ENCODE results near the gene ADGRV1.
A peak's percentile ranks its signal among the peaks of the same experiment; 100 is the strongest.
"Not testable (repeated sequence)": the region's sequence is repeated elsewhere in the genome, so short reads cannot be mapped to it uniquely, and the experiment has no call there.

ADGRV1 gene

GRCh38 chr5:90747175-90747574, 188.6 kb downstream of the ADGRV1 start:
- DNase-seq (ENCODE audit: low read depth) = peak; percentile 25

GRCh38 chr5:90747693-90748092, 189.1 kb downstream of the ADGRV1 start:
- no peak for DNase-seq (ENCODE audit: low read depth)

GRCh38 chr5:90759119-90759518, 200.5 kb downstream of the ADGRV1 start:
- no peak for DNase-seq (ENCODE audit: low read depth)

- no peak for DNase-seq (ENCODE audit: low read depth)
Measured at GRCh38 chr5:90767710-90768109, 209.1 kb downstream of the ADGRV1 start.

- DNase-seq (ENCODE audit: low read depth) = not testable (repeated sequence)
Measured at GRCh38 chr5:90770006-90770541, 211.5 kb downstream of the ADGRV1 start.

- no peak for DNase-seq (ENCODE audit: low read depth)
Measured at GRCh38 chr5:90777959-90778358, 219.4 kb downstream of the ADGRV1 start.

- peak; percentile 58 for DNase-seq (ENCODE audit: low read depth)
Measured at GRCh38 chr5:90783460-90784333, 225.1 kb downstream of the ADGRV1 start.

- DNase-seq (ENCODE audit: low read depth) = no peak
Measured at GRCh38 chr5:90786756-90787155, 228.2 kb downstream of the ADGRV1 start.

GRCh38 chr5:90792725-90793124, 234.1 kb downstream of the ADGRV1 start:
- peak; percentile 15 for DNase-seq (ENCODE audit: low read depth)

- DNase-seq (ENCODE audit: low read depth) = peak; percentile 10
Measured at GRCh38 chr5:90793183-90793582, 234.6 kb downstream of the ADGRV1 start.

- DNase-seq (ENCODE audit: low read depth) = not testable (repeated sequence)
Measured at GRCh38 chr5:90796919-90797318, 238.3 kb downstream of the ADGRV1 start.

- DNase-seq (ENCODE audit: low read depth) = not testable (repeated sequence)
Measured at GRCh38 chr5:90800082-90800481, 241.5 kb downstream of the ADGRV1 start.

- not testable (repeated sequence) for DNase-seq (ENCODE audit: low read depth)
Measured at GRCh38 chr5:90800515-90800914, 241.9 kb downstream of the ADGRV1 start.

GRCh38 chr5:90802474-90803317, 244.1 kb downstream of the ADGRV1 start:
- peak; percentile 52 for DNase-seq (ENCODE audit: low read depth)

GRCh38 chr5:90803381-90803780, 244.8 kb downstream of the ADGRV1 start:
- no peak for DNase-seq (ENCODE audit: low read depth)

GRCh38 chr5:90803876-90804275, 245.3 kb downstream of the ADGRV1 start:
- DNase-seq (ENCODE audit: low read depth) = peak; percentile 53

GRCh38 chr5:90807496-90807895, 248.9 kb downstream of the ADGRV1 start:
- DNase-seq (ENCODE audit: low read depth) = peak; percentile 11

GRCh38 chr5:90809311-90810056, 250.9 kb downstream of the ADGRV1 start:
- peak; percentile 11 for DNase-seq (ENCODE audit: low read depth)

GRCh38 chr5:90810211-90810610, 251.6 kb downstream of the ADGRV1 start:
- no peak for DNase-seq (ENCODE audit: low read depth)

- no peak for DNase-seq (ENCODE audit: low read depth)
Measured at GRCh38 chr5:90813392-90813791, 254.8 kb downstream of the ADGRV1 start.

- not testable (repeated sequence) for DNase-seq (ENCODE audit: low read depth)
Measured at GRCh38 chr5:90822062-90822461, 263.5 kb downstream of the ADGRV1 start.

GRCh38 chr5:90824436-90824835, 265.8 kb downstream of the ADGRV1 start:
- no peak for DNase-seq (ENCODE audit: low read depth)

Measured in iris pigment epithelial cell (primary cell).